Measurements from ENCODE around the gene PJA2.
"Not testable (repeated sequence)": the region's sequence is repeated elsewhere in the genome, so short reads cannot be mapped to it uniquely, and the experiment has no call there.

The PJA2 gene

GRCh38 chr5:109409844-109410388 is at the start of gene PJA2:
PJA2 (minus strand) TSS chr5:109409974; CDS start chr5:109383433, 26,541 bp downstream.
- peak; percentile 100 for DNase-seq (ENCODE audit: low read depth)

GRCh38 chr5:109455598-109456096 is 45.9 kb upstream of the PJA2 start:
- peak; percentile 98 for DNase-seq (ENCODE audit: low read depth)

- DNase-seq (ENCODE audit: low read depth): no peak
Observed at GRCh38 chr5:109454731-109455505, 45.1 kb upstream of the PJA2 start.

- no peak for DNase-seq (ENCODE audit: low read depth)
Observed at GRCh38 chr5:109453251-109453650, 43.5 kb upstream of the PJA2 start.

- DNase-seq (ENCODE audit: low read depth): peak; percentile 44
Observed at GRCh38 chr5:109452661-109453060, 42.9 kb upstream of the PJA2 start.

- no peak for DNase-seq (ENCODE audit: low read depth)
Observed at GRCh38 chr5:109451146-109451545, 41.4 kb upstream of the PJA2 start.

- DNase-seq (ENCODE audit: low read depth): no peak
Observed at GRCh38 chr5:109450129-109450877, 40.5 kb upstream of the PJA2 start.

- no peak for DNase-seq (ENCODE audit: low read depth)
Observed at GRCh38 chr5:109448838-109449237, 39.1 kb upstream of the PJA2 start.

- DNase-seq (ENCODE audit: low read depth): no peak
Observed at GRCh38 chr5:109439590-109439989, 29.8 kb upstream of the PJA2 start.

GRCh38 chr5:109426075-109426474 is 16.3 kb upstream of the PJA2 start:
- no peak for DNase-seq (ENCODE audit: low read depth)

GRCh38 chr5:109425521-109425920 is 15.7 kb upstream of the PJA2 start:
- not testable (repeated sequence) for DNase-seq (ENCODE audit: low read depth)

GRCh38 chr5:109421956-109422355 is 12.2 kb upstream of the PJA2 start:
- DNase-seq (ENCODE audit: low read depth): no peak

GRCh38 chr5:109418712-109419352 is 9.1 kb upstream of the PJA2 start:
- DNase-seq (ENCODE audit: low read depth): no peak

- DNase-seq (ENCODE audit: low read depth): no peak
Observed at GRCh38 chr5:109416882-109417281, 7.1 kb upstream of the PJA2 start.

GRCh38 chr5:109413921-109414461 is 4.2 kb upstream of the PJA2 start:
- DNase-seq (ENCODE audit: low read depth): not testable (repeated sequence)

- no peak for DNase-seq (ENCODE audit: low read depth)
Observed at GRCh38 chr5:109413458-109413857, 3.7 kb upstream of the PJA2 start.

GRCh38 chr5:109412981-109413402 is 3.2 kb upstream of the PJA2 start:
- DNase-seq (ENCODE audit: low read depth): no peak

- DNase-seq (ENCODE audit: low read depth): peak; percentile 91
Observed at GRCh38 chr5:109411627-109412026, 1.9 kb upstream of the PJA2 start.

- DNase-seq (ENCODE audit: low read depth): no peak
Observed at GRCh38 chr5:109411149-109411514, 1.4 kb upstream of the PJA2 start.

- DNase-seq (ENCODE audit: low read depth): peak; percentile 76
Observed at GRCh38 chr5:109410389-109411148, 795 bp upstream of the PJA2 start.

All from stromal cell of bone marrow (primary cell).